ENCODE measurements around the gene NR1D2. TPM values are rescaled to one million over a fixed set of nuclear protein-coding genes. Genes with fewer than 3 reads are reported as not detected.
"Not testable (repeated sequence)": the region's sequence is repeated elsewhere in the genome, so short reads cannot be mapped to it uniquely, and the experiment has no call there.

NR1D2 gene
- total and polyA plus RNA-seq, 3 experiments from 2014 or later, result 7.9 to 57.1 (median 8.4) TPM

DNA sequence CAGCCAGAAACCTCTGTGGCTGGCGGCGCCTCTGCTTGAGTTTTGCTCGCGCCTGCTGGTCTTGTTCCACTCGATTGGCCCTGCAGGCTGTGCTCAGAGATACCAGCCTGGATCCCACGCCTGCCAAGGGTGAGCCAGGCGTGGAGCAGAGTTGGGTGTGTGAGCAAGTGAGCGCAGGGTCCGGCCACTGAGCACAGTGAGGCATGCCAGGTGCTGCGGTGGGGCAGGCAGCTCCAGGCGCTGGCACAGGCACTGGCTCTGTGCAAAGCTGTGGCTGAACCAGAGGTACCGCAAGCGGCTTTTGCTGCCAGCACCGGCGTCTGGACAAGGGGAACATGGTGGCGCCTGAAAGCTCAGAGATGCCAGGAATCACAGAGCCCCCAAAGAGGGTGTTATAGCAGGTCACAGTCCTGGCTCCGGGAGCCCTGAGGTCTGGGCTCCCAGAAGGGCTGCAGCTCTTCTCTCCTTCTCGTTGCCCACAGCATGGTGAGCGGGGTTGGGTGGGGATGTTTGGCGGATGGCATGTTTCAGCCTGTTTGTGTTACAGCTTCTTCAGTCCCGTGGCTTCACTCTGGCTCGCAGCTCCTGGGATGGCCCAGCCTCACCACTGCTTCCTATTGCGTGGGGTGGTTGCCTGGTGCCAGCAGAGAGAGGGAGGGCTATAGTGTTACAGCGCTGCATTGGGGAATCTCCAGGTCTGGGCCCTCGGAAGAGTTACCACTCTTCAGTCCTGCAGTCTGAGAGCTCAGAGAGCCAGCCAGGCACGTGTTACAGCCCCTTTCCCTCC, 73.9 kb downstream of the NR1D2 start:
- Histone ChIP-seq H3K4me3 (ENCODE audit: low read length) (no peak overlapping the region), H3K9me3 (ENCODE audit: low read length) (no peaks in the 10 kb centered on the region), H3K36me3 (ENCODE audit: insufficient read depth, low read length) (no peaks in the 10 kb centered on the region), H3K27ac (ENCODE audit: low read depth, low read length) (no peak overlapping the region), H3K27me3 (ENCODE audit: insufficient read depth, low read length, poor library complexity, severe bottlenecking) (no peaks in the 10 kb centered on the region), H3K4me1 (ENCODE audit: insufficient read depth, low read length) (no peaks in the 10 kb centered on the region)
- Mint-ChIP-seq H3K9me3 (no peaks in the 10 kb centered on the region), H3K27ac (no peak overlapping the region), H3K36me3 (peaks cover 0 to 6% (median 0%) of the 10 kb centered on the region in 3 donors), H3K4me1 (no peaks in the 10 kb centered on the region), H3K27me3 (peaks cover 0 to 1% of the 10 kb centered on the region in 2 donors), H3K4me3 (no peak overlapping the region)
- CTCF ChIA-PET, result no interaction called here
- POLR2A ChIA-PET, result no interaction called here
- no peak for DNase-seq

DNA sequence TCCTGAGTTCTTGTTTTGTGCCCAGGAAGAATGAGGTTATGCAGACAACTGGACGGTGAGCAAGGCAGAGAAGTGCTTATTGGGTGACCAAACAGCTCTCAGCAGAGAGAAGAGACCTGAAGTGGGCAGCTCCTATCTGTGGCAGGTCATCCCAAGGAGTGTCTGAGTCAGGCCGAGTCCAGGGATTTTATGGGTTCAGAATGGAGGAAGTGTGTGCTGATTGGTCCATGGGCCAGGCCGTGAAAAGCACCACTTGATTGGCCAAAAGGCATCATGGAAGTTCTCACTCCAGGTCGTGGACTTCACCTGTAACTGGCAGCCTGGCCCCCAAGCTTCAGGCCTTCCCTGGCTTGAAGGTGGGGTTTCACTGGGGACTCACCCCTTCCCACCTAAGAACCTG, 74.5 kb downstream of the NR1D2 start:
- H3K4me1 Mint-ChIP-seq, result no peaks in the 10 kb centered on the region
- Histone ChIP-seq H3K27ac (ENCODE audit: low read depth, low read length) (no peak overlapping the region), H3K27me3 (ENCODE audit: insufficient read depth, low read length, poor library complexity, severe bottlenecking) (no peaks in the 10 kb centered on the region), H3K4me1 (ENCODE audit: insufficient read depth, low read length) (no peaks in the 10 kb centered on the region), H3K9me3 (ENCODE audit: low read length) (no peaks in the 10 kb centered on the region), H3K36me3 (ENCODE audit: insufficient read depth, low read length) (no peaks in the 10 kb centered on the region), H3K4me3 (ENCODE audit: low read length) (no peak overlapping the region)
- ChIA-PET POLR2A (no interaction called here), CTCF (no interaction called here)
- no peak overlapping the region for H3K27ac Mint-ChIP-seq
- DNase-seq, result no peak
- no peak overlapping the region for H3K4me3 Mint-ChIP-seq
- peaks cover 0 to 1% of the 10 kb centered on the region in 2 donors for H3K27me3 Mint-ChIP-seq
- no peaks in the 10 kb centered on the region for H3K9me3 Mint-ChIP-seq
- peaks cover 0 to 3% (median 2%) of the 10 kb centered on the region in 3 donors for H3K36me3 Mint-ChIP-seq

DNA sequence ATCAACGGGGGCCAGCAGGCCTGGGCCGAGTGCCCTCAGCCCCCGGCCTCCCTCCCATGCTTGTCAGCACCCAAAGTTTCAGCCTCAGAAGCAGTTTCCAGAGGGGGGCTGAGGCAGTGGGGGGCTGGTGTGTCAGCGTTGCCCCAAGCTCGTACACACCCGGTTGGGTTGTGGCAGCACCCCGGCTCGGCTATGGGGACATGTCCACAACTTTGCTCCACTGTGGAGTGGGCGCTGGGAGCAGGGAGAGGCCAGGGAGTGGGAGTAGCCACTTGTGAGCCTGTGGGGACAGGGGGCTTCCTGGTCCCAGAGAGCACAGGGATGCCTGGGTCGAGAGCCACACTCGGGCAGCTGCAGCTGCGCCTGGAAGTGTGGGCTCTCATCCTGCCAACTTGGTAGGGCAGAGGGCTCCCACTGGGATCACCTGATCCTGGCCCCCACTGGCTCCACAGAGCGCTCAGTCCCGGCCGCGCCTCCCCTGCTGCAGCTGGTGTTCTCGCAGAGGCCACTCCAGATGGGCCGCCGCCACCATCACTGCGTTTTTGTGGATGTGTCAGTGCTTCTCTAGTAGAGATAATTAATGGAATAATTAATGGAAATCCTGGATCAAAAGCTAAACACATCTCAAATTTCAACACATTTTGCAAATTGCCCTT, 75.1 kb downstream of the NR1D2 start:
- Histone ChIP-seq H3K9me3 (ENCODE audit: low read length) (no peaks in the 10 kb centered on the region), H3K4me1 (ENCODE audit: insufficient read depth, low read length) (no peaks in the 10 kb centered on the region), H3K4me3 (ENCODE audit: low read length) (no peak overlapping the region), H3K27ac (ENCODE audit: low read depth, low read length) (no peak overlapping the region), H3K27me3 (ENCODE audit: insufficient read depth, low read length, poor library complexity, severe bottlenecking) (no peaks in the 10 kb centered on the region), H3K36me3 (ENCODE audit: insufficient read depth, low read length) (no peaks in the 10 kb centered on the region)
- no peak for DNase-seq
- Mint-ChIP-seq H3K4me1 (no peaks in the 10 kb centered on the region), H3K36me3 (peaks cover 0 to 2% (median 0%) of the 10 kb centered on the region in 3 donors), H3K4me3 (no peak overlapping the region), H3K9me3 (no peaks in the 10 kb centered on the region), H3K27me3 (peaks cover 0 to 1% of the 10 kb centered on the region in 2 donors), H3K27ac (no peak overlapping the region)
- POLR2A ChIA-PET, result no interaction called here
- CTCF ChIA-PET, result no interaction called here

DNA sequence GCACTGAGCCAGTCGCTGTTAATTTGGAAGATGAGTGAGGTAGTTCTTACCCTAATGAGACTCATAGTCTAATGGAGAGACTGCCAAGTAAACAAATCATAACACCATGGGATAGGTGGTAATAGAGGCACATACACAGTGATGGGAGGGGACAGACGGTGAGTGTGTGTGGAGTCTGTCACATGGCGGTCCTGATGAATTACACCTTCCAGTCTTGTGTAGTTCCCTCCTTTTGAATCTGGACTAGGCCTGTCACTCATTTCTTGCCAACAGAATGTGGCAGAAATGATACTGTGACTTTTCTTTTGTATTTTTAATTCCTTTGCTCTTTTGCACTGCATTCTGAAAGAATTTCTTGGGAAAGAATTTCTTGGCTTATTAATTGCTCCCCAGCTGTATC, 78.1 kb downstream of the NR1D2 start:
- Mint-ChIP-seq H3K9me3 (peaks cover 0 to 3% (median 0%) of the 10 kb centered on the region in 5 donors), H3K4me3 (no peak overlapping the region), H3K27me3 (peaks cover 0 to 1% of the 10 kb centered on the region in 2 donors), H3K36me3 (peaks cover 0 to 3% (median 2%) of the 10 kb centered on the region in 3 donors), H3K27ac (no peak overlapping the region), H3K4me1 (no peaks in the 10 kb centered on the region)
- no peak for DNase-seq
- no peaks in the 10 kb centered on the region for H3K9me3 ChIP-seq (ENCODE audit: low read length)
- H3K36me3 ChIP-seq (ENCODE audit: insufficient read depth, low read length), result no peaks in the 10 kb centered on the region
- CTCF ChIA-PET, result no interaction called here
- H3K27ac ChIP-seq (ENCODE audit: low read depth, low read length), result no peak overlapping the region
- H3K27me3 ChIP-seq (ENCODE audit: insufficient read depth, low read length, poor library complexity, severe bottlenecking), result no peaks in the 10 kb centered on the region
- POLR2A ChIA-PET, result no interaction called here
- H3K4me3 ChIP-seq (ENCODE audit: low read length), result no peak overlapping the region
- H3K4me1 ChIP-seq (ENCODE audit: insufficient read depth, low read length), result no peaks in the 10 kb centered on the region

DNA sequence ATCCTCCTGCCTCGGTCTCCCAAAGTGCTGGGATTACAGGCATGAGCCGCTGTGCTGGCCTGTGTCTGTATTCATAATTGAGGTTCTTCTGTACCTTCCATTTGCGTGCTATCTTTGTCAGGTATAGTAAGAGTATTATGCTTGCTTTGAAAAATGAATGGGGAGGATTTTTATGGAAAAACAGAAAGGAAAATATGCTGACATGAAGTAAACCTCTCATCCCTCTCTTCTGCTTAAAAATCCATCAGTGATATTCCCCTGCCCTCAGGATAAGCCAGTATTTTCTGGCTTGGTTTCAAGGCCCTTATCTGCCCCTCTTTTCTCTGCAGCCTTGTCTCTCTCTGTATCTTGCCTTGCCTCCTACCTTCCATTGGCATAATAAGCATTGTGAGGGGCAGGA, 80.7 kb downstream of the NR1D2 start:
- H3K4me3 Mint-ChIP-seq, result no peak overlapping the region
- ChIA-PET POLR2A (no interaction called here), CTCF (no interaction called here)
- Histone ChIP-seq H3K9me3 (ENCODE audit: low read length) (no peaks in the 10 kb centered on the region), H3K4me1 (ENCODE audit: insufficient read depth, low read length) (no peaks in the 10 kb centered on the region), H3K36me3 (ENCODE audit: insufficient read depth, low read length) (no peaks in the 10 kb centered on the region), H3K27me3 (ENCODE audit: insufficient read depth, low read length, poor library complexity, severe bottlenecking) (no peaks in the 10 kb centered on the region), H3K27ac (ENCODE audit: low read depth, low read length) (no peak overlapping the region), H3K4me3 (ENCODE audit: low read length) (no peak overlapping the region)
- peaks cover 0 to 3% (median 2%) of the 10 kb centered on the region in 3 donors for H3K36me3 Mint-ChIP-seq
- H3K27me3 Mint-ChIP-seq, result no peaks in the 10 kb centered on the region
- H3K4me1 Mint-ChIP-seq, result no peaks in the 10 kb centered on the region
- H3K27ac Mint-ChIP-seq, result no peak overlapping the region
- DNase-seq, result no peak
- H3K9me3 Mint-ChIP-seq, result peaks cover 0 to 3% (median 0%) of the 10 kb centered on the region in 5 donors

DNA sequence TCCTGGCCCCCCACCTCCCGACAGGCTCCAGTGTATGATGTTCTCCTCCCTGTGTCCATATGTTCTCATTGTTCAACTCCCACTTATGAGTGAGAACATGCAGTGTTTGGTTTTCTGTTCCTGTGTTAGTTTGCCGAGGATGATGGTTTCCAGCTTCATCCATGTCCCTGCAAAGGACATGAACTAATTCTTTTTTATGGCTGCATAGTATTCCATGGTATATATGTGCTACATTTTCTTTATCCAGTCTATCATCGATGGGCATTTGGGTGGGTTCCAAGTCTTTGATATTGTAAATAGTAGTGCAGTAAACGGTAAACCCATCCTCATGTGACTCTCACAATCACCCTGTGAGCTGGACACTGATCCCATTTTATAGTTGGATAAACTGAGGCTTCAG, 81.6 kb downstream of the NR1D2 start:
- H3K4me3 ChIP-seq (ENCODE audit: low read length); H3K4me1 Mint-ChIP-seq; H3K36me3 ChIP-seq (ENCODE audit: insufficient read depth, low read length); H3K4me1 ChIP-seq (ENCODE audit: insufficient read depth, low read length); H3K27ac Mint-ChIP-seq; H3K9me3 ChIP-seq (ENCODE audit: low read length); H3K4me3 Mint-ChIP-seq; DNase-seq; H3K9me3 Mint-ChIP-seq; H3K36me3 Mint-ChIP-seq; H3K27me3 ChIP-seq (ENCODE audit: insufficient read depth, low read length, poor library complexity, severe bottlenecking); H3K27ac ChIP-seq (ENCODE audit: low read depth, low read length); H3K27me3 Mint-ChIP-seq; POLR2A ChIA-PET; CTCF ChIA-PET: not testable (repeated sequence)

DNA sequence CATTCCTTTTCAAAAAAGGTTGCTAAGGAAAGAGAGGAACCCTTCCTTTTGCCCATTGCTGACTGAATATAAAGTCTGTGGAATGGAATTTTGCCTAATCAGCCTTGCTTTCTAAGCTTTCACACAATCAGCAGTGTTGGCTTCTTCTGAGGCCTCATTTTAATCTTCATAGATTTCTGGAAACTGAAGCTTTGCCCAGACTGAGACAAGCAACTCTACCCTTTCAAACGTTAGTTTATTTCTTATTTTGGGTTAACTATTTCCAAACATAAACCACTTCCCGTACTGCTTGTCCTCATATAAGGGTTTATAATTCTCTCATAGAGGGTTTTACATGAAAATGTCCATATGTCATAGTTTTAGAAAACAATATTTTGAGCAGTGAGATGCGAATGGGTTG, 82.9 kb downstream of the NR1D2 start:
- CTCF ChIA-PET, result no interaction called here
- Histone ChIP-seq H3K4me1 (ENCODE audit: insufficient read depth, low read length) (no peaks in the 10 kb centered on the region), H3K36me3 (ENCODE audit: insufficient read depth, low read length) (no peaks in the 10 kb centered on the region), H3K9me3 (ENCODE audit: low read length) (no peaks in the 10 kb centered on the region), H3K4me3 (ENCODE audit: low read length) (no peak overlapping the region), H3K27me3 (ENCODE audit: insufficient read depth, low read length, poor library complexity, severe bottlenecking) (no peaks in the 10 kb centered on the region), H3K27ac (ENCODE audit: low read depth, low read length) (no peak overlapping the region)
- Mint-ChIP-seq H3K36me3 (peaks cover 0 to 8% (median 2%) of the 10 kb centered on the region in 3 donors), H3K27ac (no peak overlapping the region), H3K27me3 (peaks cover 0 to 9% of the 10 kb centered on the region in 2 donors), H3K9me3 (peaks cover 0 to 7% (median 0%) of the 10 kb centered on the region in 5 donors), H3K4me3 (no peak overlapping the region), H3K4me1 (no peaks in the 10 kb centered on the region)
- POLR2A ChIA-PET, result no interaction called here
- DNase-seq, result no peak

Data from CD8-positive, alpha-beta memory T cell (primary cell).